ENCODE measurements around the gene HPCAL1. TPM values are rescaled to one million over a fixed set of nuclear protein-coding genes. Genes with fewer than 3 reads are reported as not detected.

Gene HPCAL1
- total RNA-seq, 2 experiments from 2014 or later, result 9.2 to 9.7 TPM

DNA sequence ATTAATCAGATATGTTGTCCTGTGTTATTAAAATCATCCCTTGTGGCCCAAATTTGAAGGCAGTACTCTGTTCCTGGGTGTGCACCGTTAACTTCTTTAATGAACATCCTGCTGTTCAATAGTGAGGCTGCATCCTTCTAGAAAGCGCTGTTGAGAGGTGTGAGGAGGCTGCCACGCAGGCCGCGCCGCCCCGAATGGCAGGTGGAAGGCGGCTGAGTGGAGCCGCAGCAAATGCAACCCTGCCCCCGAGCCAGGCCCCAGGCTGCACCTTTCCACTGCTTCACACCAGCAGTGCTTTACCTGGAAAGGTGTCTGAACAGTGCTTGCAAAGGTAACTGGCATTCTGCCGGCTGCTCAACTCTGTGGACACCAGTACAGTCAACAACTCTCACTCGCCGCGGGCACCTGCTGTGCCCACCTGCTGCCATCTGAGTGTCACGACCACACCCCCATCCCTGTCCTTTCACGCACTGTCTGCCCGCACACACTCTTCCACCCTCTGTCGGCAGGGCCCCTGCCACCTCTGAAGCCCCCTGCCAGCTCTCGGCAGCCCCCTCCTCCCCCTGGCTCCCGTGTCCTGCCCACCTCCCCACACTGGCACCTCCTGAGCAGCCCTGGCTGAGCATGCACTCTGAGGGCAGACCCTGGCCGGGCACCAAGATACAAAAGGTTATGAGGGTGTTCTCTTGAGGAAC, 74.5 kb downstream of the HPCAL1 start:
- Histone ChIP-seq H3K79me2 (ENCODE audit: insufficient read depth, low read depth, low read length) (no peaks in the 10 kb centered on the region), H2AFZ (ENCODE audit: low read length) (no peak overlapping the region), H3K4me1 (ENCODE audit: insufficient read depth, low read length, poor library complexity, severe bottlenecking) (peaks cover 75% of the 10 kb centered on the region), H3K27ac (ENCODE audit: low read depth, low read length, poor library complexity, severe bottlenecking) (peak overlapping the region; percentile 89), H3K9me2 (ENCODE audit: insufficient read depth, low read length) (no peaks in the 10 kb centered on the region), H4K20me1 (ENCODE audit: insufficient read depth, low read length) (no peaks in the 10 kb centered on the region), H3K9me3 (ENCODE audit: low read length) (no peaks in the 10 kb centered on the region), H3K4me2 (ENCODE audit: low read length) (peak overlapping the region; percentile 87), H3K36me3 (ENCODE audit: insufficient read depth, low read length) (no peaks in the 10 kb centered on the region), H3K4me3 (ENCODE audit: low read depth, low read length, poor library complexity, severe bottlenecking) (peak overlapping the region; percentile 51)
- ChIA-PET POLR2A (interaction anchor here (0.6 to 1.3 kb wide), 4 partner anchors 31 to 1800 kb away, joined by 3 to 4 read pairs (median 3); no protein-coding TSS in a partner anchor), CTCF (ENCODE audit: unreplicated experiment) (no interaction called here)
- TF ChIP-seq, protein P1, sequence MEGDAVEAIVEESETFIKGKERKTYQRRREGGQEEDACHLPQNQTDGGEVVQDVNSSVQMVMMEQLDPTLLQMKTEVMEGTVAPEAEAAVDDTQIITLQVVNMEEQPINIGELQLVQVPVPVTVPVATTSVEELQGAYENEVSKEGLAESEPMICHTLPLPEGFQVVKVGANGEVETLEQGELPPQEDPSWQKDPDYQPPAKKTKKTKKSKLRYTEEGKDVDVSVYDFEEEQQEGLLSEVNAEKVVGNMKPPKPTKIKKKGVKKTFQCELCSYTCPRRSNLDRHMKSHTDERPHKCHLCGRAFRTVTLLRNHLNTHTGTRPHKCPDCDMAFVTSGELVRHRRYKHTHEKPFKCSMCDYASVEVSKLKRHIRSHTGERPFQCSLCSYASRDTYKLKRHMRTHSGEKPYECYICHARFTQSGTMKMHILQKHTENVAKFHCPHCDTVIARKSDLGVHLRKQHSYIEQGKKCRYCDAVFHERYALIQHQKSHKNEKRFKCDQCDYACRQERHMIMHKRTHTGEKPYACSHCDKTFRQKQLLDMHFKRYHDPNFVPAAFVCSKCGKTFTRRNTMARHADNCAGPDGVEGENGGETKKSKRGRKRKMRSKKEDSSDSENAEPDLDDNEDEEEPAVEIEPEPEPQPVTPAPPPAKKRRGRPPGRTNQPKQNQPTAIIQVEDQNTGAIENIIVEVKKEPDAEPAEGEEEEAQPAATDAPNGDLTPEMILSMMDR (conservative IDR thresholded peaks at IDR 0.05; ENCODE audit: low read length), result no peak
- no peak for TF ChIP-seq EZH2phosphoT487 (IDR thresholded peaks at IDR 0.05; ENCODE audit: borderline replicate concordance, low read depth, low read length)
- intact Hi-C loops (cut with micrococcal nuclease; ENCODE audit: unreplicated experiment), result loop anchor here (5.0 kb wide), 1 partner anchor 70 kb away; the partner anchor contains the start of gene ODC1
- no TSS peak for BruUV-seq (replicated peaks)
- no peak for DNase-seq (ENCODE audit: low spot score)

DNA sequence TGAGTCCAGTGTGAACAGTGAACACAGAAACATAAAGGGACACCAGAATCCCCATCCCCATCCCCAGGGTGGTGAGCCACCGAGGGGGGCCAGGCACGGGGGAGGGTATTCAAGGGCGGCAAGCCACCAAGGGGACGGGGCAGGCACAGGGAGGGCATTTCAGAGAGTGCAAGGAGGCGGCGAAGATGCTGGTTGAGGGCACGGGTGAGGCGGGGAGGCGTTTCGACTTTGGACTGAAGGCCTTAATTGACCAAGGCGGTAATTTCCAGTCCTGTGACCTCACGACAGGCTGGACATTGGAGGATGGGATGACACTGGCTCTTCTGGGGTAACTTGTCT, 75.0 kb downstream of the HPCAL1 start:
- peak overlapping the region; percentile 51 for H3K4me3 ChIP-seq (ENCODE audit: low read depth, low read length, poor library complexity, severe bottlenecking)
- peak overlapping the region; percentile 28; the same call in 1 of the 2 replicates for H2AFZ ChIP-seq (ENCODE audit: low read length)
- no peak for TF ChIP-seq EZH2phosphoT487 (IDR thresholded peaks at IDR 0.05; ENCODE audit: borderline replicate concordance, low read depth, low read length)
- TF ChIP-seq, protein P1 (conservative IDR thresholded peaks at IDR 0.05; ENCODE audit: low read length), result no peak
- peak overlapping the region; percentile 87 for H3K4me2 ChIP-seq (ENCODE audit: low read length)
- no peaks in the 10 kb centered on the region for H3K9me3 ChIP-seq (ENCODE audit: low read length)
- DNase-seq (ENCODE audit: low spot score), result no peak
- peak overlapping the region; percentile 89 for H3K27ac ChIP-seq (ENCODE audit: low read depth, low read length, poor library complexity, severe bottlenecking)
- H3K79me2 ChIP-seq (ENCODE audit: insufficient read depth, low read depth, low read length), result no peaks in the 10 kb centered on the region
- H3K9me2 ChIP-seq (ENCODE audit: insufficient read depth, low read length), result no peaks in the 10 kb centered on the region
- peaks cover 80% of the 10 kb centered on the region for H3K4me1 ChIP-seq (ENCODE audit: insufficient read depth, low read length, poor library complexity, severe bottlenecking)
- ChIA-PET POLR2A (interaction anchor here (0.6 to 2.7 kb wide), 8 partner anchors 15 to 1800 kb away, joined by 3 to 13 read pairs (median 3); no protein-coding TSS in a partner anchor), CTCF (ENCODE audit: unreplicated experiment) (interaction anchor here (1.1 kb wide), 1 partner anchor 14 kb away, joined by 5 read pairs; no protein-coding TSS in a partner anchor)
- no TSS peak for BruUV-seq (replicated peaks)
- no peaks in the 10 kb centered on the region for H3K36me3 ChIP-seq (ENCODE audit: insufficient read depth, low read length)
- intact Hi-C loops (cut with micrococcal nuclease; ENCODE audit: unreplicated experiment), result loop anchor here (1.0 to 5.0 kb wide), 5 partner anchors 33 to 74 kb away; partner anchors contain the start of gene ODC1
- H4K20me1 ChIP-seq (ENCODE audit: insufficient read depth, low read length), result no peaks in the 10 kb centered on the region

DNA sequence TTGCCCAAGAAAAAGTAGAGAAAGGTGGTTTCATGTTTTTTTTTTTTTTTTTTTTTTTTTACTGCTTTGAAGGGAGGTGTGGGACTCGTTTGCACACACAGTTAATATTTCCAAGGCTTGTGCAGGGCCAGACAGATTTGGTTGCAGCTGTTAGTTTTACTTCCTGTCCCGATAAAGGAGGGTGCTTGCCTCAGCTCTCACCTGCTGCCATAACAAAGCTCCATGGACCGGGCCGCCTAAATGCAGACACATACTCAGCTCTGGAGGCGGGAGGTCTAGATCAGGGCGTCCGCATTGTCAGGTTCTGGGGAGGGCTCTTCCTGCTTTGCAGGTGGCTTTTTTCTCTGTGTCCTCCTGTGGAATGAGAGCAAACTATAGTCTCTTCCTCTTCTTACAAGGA, 75.5 kb downstream of the HPCAL1 start:
- peak; percentile 96 for DNase-seq (ENCODE audit: low spot score)

More for the DNA sequence above, 75.5 kb downstream of the HPCAL1 start:
- intact Hi-C loops (cut with micrococcal nuclease; ENCODE audit: unreplicated experiment), result loop anchor here (1.0 to 5.0 kb wide), 5 partner anchors 32 to 75 kb away; partner anchors contain the start of gene ODC1
- ChIA-PET CTCF (ENCODE audit: unreplicated experiment) (interaction anchor here (1.1 kb wide), 1 partner anchor 15 kb away, joined by 5 read pairs; no protein-coding TSS in a partner anchor), POLR2A (interaction anchor here (0.6 to 2.7 kb wide), 11 partner anchors 14 to 1801 kb away, joined by 3 to 13 read pairs (median 3); no protein-coding TSS in a partner anchor)
- TF ChIP-seq, protein P1 (conservative IDR thresholded peaks at IDR 0.05; ENCODE audit: low read length), result no peak
- no peak for TF ChIP-seq EZH2phosphoT487 (IDR thresholded peaks at IDR 0.05; ENCODE audit: borderline replicate concordance, low read depth, low read length)
- BruUV-seq (replicated peaks), result no TSS peak
- H3K79me2 ChIP-seq (ENCODE audit: insufficient read depth, low read depth, low read length), result no peaks in the 10 kb centered on the region
- H3K9me2 ChIP-seq (ENCODE audit: insufficient read depth, low read length), result no peaks in the 10 kb centered on the region
- no peaks in the 10 kb centered on the region for H4K20me1 ChIP-seq (ENCODE audit: insufficient read depth, low read length)
- peak overlapping the region; percentile 87 for H3K4me2 ChIP-seq (ENCODE audit: low read length)
- H2AFZ ChIP-seq (ENCODE audit: low read length), result peak overlapping the region; percentile 40; the same call in 1 of the 2 replicates
- peak overlapping the region; percentile 89 for H3K27ac ChIP-seq (ENCODE audit: low read depth, low read length, poor library complexity, severe bottlenecking)
- no peaks in the 10 kb centered on the region for H3K9me3 ChIP-seq (ENCODE audit: low read length)
- H3K4me1 ChIP-seq (ENCODE audit: insufficient read depth, low read length, poor library complexity, severe bottlenecking), result peaks cover 85% of the 10 kb centered on the region
- H3K4me3 ChIP-seq (ENCODE audit: low read depth, low read length, poor library complexity, severe bottlenecking), result peak overlapping the region; percentile 51
- H3K36me3 ChIP-seq (ENCODE audit: insufficient read depth, low read length), result no peaks in the 10 kb centered on the region

All from OCI-LY7 (cell line).